Thymus (tissue), 11 donors: Measurements from ENCODE around the gene CHN2. TPM values are rescaled to one million over a fixed set of nuclear protein-coding genes. Genes with fewer than 3 reads are reported as not detected.

Experiments used
- DNase-seq, 9 donors: peaks; one replicate each; pipeline ENCODE4 v3.0.0-alpha.2; 2013; ENCODE audit warnings: low spot score in 9 of 9, low read depth in 6 of 9, missing footprints in 1 of 9
- H3K27ac ChIP-seq, 2 donors: one replicate each; pipeline ENCODE4 v1.5.1; 2013; ENCODE audit warnings: control low read depth in 1 of 2, low read depth in 1 of 2, low read length in 1 of 2, mild to moderate bottlenecking in 1 of 2, moderate library complexity in 1 of 2
- H3K27me3 ChIP-seq, 2 donors: one replicate each; pipeline ENCODE4 v1.5.1; 2013; ENCODE audit warnings: low read length in 1 of 2; ENCODE audit not compliant: control insufficient read depth in 2 of 2, insufficient read depth in 1 of 2
- H3K36me3 ChIP-seq, 2 donors: one replicate each; pipeline ENCODE4 v1.5.1; 2013; ENCODE audit warnings: low read length in 1 of 2, mild to moderate bottlenecking in 1 of 2, moderate library complexity in 1 of 2; ENCODE audit not compliant: control insufficient read depth in 2 of 2, insufficient read depth in 2 of 2
- H3K4me1 ChIP-seq, 2 donors: one replicate each; pipeline ENCODE4 v1.5.1; 2013; ENCODE audit warnings: low read length in 2 of 2; ENCODE audit not compliant: control insufficient read depth in 2 of 2, insufficient read depth in 2 of 2
- H3K4me3 ChIP-seq, 2 donors: one replicate each; pipeline ENCODE4 v1.5.1; 2013; ENCODE audit warnings: low read length in 2 of 2, control low read depth in 1 of 2, mild to moderate bottlenecking in 1 of 2
- H3K9me3 ChIP-seq, 2 donors: one replicate each; pipeline ENCODE4 v1.5.1; 2013; ENCODE audit warnings: low read length in 1 of 2, mild to moderate bottlenecking in 1 of 2; ENCODE audit not compliant: control insufficient read depth in 2 of 2, insufficient read depth in 1 of 2
- WGBS: extraction: QIAGEN DNeasy Blood & Tissue Kit; methylation state at CpG from one replicate; pipeline ENCODE4 v1.1.7; 2013; 5-methylcytosine and 5-hydroxymethylcytosine counted together
- polyA plus RNA-seq: library from polyadenylated mRNA; stranded (reverse); fragments of 200-250 nt; gene quantifications from one replicate; pipeline ENCODE4 v1.2.3, GENCODE V29; 2013
- total RNA-seq: library from RNA; stranded (reverse); fragments of 120-200 nt; gene quantifications from one replicate; pipeline ENCODE4 v1.2.4, GENCODE V29; 2013
- donor health status: healthy.

CHN2 gene
- total and polyA plus RNA-seq, 2 donors, result 5.9 to 6.5 TPM

DNA sequence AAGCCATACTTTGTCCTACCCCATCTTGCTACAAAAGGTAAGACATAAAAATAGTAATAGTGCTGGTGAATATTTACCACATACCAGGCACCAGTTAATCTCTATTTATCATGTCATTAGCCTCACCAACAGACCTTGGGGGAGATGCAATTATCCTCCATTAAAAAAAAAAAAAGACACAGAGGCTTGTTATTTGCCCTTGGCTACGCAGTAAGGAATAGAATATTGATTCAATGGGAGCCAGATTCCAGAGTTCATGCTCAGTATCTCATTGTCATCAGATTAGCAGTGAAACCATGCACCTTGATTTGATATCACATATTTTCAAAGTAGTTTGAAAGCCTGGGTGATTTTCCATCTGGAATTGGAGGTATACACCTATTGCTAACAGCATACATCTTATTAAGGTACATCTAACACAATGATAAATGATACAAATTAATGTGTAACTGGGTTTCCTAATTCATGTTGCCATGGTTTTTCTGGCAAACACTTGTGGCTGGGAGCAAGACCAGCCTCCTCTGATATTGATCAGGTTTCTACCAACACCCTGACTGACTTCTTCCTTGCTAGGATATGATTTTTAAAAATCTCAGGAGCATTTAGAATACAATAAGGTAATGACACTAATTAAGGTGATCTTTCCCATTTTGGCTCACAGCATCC lies 301.9 kb downstream of the CHN2 start:
- Histone ChIP-seq H3K36me3 (no peaks in the 10 kb centered on the region), H3K27me3 (no peaks in the 10 kb centered on the region), H3K9me3 (no peaks in the 10 kb centered on the region), H3K27ac (no peak overlapping the region), H3K4me1 (no peaks in the 10 kb centered on the region), H3K4me3 (no peak overlapping the region)
- DNase-seq, result no peak
- 97% methylated on average over 1 of the region's 1 CpG for WGBS

DNA sequence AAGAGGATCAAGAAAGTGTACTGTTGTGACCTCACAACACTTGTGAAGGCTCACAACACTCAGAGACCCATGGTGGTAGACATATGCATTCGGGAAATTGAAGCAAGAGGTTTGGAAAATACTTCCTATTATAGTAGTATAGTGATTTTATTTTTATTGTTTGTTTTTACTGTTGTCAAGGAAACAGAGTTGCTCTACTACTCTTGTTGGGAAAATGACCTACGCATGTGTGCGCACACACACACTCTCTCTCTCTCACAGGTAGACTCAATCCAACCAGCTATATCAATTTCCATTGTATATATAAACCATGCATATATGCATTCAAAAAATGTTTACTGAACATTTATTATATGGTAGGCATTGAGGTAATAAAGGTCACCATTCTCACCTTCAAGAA lies 305.4 kb downstream of the CHN2 start:
- H3K4me1 ChIP-seq, result no peaks in the 10 kb centered on the region
- WGBS, result 98% methylated on average over 3 of the region's 3 CpGs
- no peak overlapping the region for H3K27ac ChIP-seq
- H3K4me3 ChIP-seq, result no peak overlapping the region
- no peaks in the 10 kb centered on the region for H3K9me3 ChIP-seq
- no peaks in the 10 kb centered on the region for H3K36me3 ChIP-seq
- no peak for DNase-seq
- H3K27me3 ChIP-seq, result no peaks in the 10 kb centered on the region

DNA sequence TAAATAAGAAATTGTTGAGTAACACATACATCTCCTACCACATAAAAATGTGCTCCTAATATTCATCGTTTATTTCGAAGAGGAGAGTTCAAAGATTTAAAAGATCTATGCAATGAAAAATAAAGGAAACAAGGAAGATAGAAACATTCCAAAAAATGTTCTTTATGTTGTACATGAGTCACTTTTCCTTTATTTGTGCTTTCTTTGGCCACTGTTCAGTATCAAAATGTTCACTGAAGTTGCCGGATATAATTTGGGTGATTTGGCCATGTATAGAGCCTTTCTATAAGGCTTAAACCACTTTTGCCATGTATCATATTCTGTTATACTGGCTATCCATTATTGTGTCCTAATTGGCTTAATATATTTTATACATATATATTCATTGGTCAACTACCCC lies 306.1 kb downstream of the CHN2 start:
- H3K27ac ChIP-seq, result no peak overlapping the region
- no peak overlapping the region for H3K4me3 ChIP-seq
- H3K36me3 ChIP-seq, result no peaks in the 10 kb centered on the region
- 97% methylated on average over 3 of the region's 3 CpGs for WGBS
- no peaks in the 10 kb centered on the region for H3K27me3 ChIP-seq
- no peak for DNase-seq
- H3K9me3 ChIP-seq, result no peaks in the 10 kb centered on the region
- H3K4me1 ChIP-seq, result no peaks in the 10 kb centered on the region

DNA sequence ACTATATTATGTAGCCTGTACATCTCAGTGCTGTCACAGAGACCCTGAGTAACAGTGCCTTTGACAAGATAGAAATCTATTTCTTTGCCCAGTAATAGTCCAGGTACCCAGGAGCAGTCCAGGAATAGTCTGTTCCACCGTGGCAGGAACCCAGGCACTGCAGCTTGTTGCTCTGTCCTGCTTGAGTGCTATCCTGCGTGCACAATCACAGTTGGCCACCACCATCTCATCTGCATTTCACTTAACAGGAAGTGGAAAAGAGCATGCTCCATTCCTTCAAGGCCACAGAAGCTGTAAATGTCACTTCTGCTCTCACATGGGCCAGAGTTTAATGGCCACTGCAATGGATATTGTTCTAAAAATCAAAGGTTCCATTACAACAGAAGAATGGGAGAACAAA lies 307.6 kb downstream of the CHN2 start:
- H3K4me1 ChIP-seq, result no peaks in the 10 kb centered on the region
- no peaks in the 10 kb centered on the region for H3K9me3 ChIP-seq
- no peaks in the 10 kb centered on the region for H3K36me3 ChIP-seq
- no peak for DNase-seq
- 94% methylated on average over 2 of the region's 2 CpGs for WGBS
- H3K27me3 ChIP-seq, result no peaks in the 10 kb centered on the region
- no peak overlapping the region for H3K4me3 ChIP-seq
- no peak overlapping the region for H3K27ac ChIP-seq

DNA sequence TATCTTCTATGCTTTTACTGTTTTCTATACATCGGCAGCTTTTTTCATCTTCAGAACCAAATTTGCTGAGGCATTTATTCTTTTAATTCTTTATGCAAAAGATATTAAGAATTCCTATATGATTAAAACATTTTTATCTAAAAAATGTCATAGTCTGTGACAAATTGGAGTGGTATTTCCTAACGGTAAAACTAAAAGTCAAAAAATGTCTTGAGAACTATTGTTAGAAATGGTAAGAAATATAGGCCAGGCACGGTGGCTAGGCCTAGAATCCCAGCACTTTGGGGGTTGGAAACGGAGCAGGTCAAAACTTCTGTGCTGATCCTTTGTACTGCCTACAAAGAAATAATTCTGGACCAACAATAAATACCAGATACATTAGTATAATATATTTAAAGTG lies 311.4 kb downstream of the CHN2 start:
- Histone ChIP-seq H3K9me3 (peaks cover 0 to 3% of the 10 kb centered on the region in 2 donors), H3K27ac (no peak overlapping the region), H3K4me1 (no peaks in the 10 kb centered on the region), H3K27me3 (no peaks in the 10 kb centered on the region), H3K4me3 (no peak overlapping the region), H3K36me3 (no peaks in the 10 kb centered on the region)
- no peak for DNase-seq
- WGBS, result 98% methylated on average over 4 of the region's 4 CpGs

DNA sequence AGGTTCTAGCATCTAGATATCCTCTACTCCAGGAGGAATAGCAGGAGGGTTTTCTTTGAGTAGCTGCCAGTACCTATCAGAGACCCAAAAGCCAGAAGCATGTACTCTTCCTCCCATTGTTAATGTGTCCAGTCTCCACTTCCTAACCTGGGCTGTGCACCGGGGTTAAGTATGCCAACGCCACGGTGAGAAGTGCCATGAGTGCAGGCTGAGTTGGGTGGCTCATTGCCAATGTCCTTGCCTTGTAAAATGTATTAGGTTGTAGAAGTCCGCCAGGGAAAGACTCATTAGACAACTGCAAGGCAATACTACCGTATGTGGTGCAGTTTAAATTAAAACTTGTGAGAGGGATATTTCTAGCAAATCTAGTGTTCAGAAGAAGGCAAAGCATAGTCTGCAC lies 314.0 kb downstream of the CHN2 start:
- H3K27ac ChIP-seq, result no peak overlapping the region
- no peaks in the 10 kb centered on the region for H3K36me3 ChIP-seq
- H3K9me3 ChIP-seq, result peaks cover 0 to 3% of the 10 kb centered on the region in 2 donors
- no peaks in the 10 kb centered on the region for H3K4me1 ChIP-seq
- H3K27me3 ChIP-seq, result no peaks in the 10 kb centered on the region
- no peak for DNase-seq
- WGBS, result 94% methylated on average over 5 of the region's 5 CpGs
- no peak overlapping the region for H3K4me3 ChIP-seq

DNA sequence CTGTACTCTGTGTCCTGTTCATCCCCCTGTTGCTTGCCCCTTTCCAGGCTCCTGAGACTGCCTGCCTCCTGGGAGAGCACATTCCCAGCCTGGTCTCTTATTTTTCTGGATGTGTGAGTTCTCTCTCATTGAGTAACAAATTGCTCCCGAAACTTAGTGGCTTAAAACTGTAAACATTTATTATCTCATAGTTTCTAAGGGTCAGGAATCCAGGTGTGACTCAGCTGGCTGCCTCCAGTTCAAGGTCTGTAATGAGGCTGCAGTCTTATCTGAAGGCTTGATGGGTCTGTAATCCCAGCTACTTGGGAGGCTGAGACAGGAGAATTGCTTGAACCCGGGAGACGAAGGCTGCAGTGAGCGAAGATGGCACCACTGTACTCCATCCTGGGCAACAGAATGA lies 315.5 kb downstream of the CHN2 start:
- 98% methylated on average over 4 of the region's 4 CpGs for WGBS
- Histone ChIP-seq H3K36me3 (no peaks in the 10 kb centered on the region), H3K4me1 (no peaks in the 10 kb centered on the region), H3K27me3 (no peaks in the 10 kb centered on the region), H3K9me3 (peaks cover 0 to 3% of the 10 kb centered on the region in 2 donors), H3K27ac (no peak overlapping the region), H3K4me3 (no peak overlapping the region)
- DNase-seq, result no peak

DNA sequence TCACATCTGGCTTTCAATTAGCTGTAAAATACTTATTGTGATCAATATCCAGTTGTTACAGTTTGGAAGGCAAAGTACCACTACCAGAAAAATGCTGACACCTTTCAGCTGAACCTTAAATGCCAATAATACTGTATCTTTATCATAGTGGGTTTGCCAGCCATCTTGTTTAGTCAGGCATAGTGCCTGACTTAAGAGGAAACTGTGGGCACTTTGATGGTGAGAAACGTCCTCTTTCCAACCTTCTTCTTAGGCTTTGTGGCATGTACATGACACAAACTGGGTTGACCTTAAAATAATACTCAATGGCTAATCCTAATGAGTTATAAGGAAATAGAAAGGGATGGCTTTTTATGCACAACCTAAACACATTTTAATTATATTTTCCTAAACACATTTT lies 316.8 kb downstream of the CHN2 start:
- H3K36me3 ChIP-seq, result no peaks in the 10 kb centered on the region
- 2% methylated on average over 1 of the region's 1 CpG for WGBS

DNA sequence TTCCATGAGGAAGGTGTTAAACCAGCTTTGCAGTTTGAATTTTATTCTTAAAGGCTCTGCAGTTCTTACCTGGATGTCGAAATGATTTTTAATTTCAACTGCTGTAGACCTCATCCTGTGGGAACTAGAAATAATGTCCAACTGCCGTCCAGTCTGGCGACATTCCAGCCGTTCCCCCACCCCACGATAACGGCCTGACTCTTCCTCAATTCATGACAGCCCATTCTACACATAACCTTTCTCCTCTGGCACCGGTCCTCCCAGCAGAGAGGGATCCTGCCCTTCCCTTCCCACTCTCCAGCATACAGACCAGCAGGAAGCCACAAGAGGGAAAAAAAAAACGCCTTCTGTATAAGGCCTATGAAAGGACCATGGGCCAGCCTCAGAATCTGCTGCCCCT lies 317.3 kb downstream of the CHN2 start:
- Histone ChIP-seq H3K36me3 (no peaks in the 10 kb centered on the region), H3K27ac (no peak overlapping the region)
- WGBS, result 80% methylated on average over 8 of the region's 8 CpGs

More for the DNA sequence above, 316.8 kb downstream of the CHN2 start:
- Histone ChIP-seq H3K27ac (no peak overlapping the region), H3K9me3 (peaks cover 0 to 3% of the 10 kb centered on the region in 2 donors), H3K4me3 (no peak overlapping the region), H3K27me3 (no peaks in the 10 kb centered on the region), H3K4me1 (no peaks in the 10 kb centered on the region)
- peak in 7 of 9 donors; percentile 5 to 66 (median 15) for DNase-seq

More for the DNA sequence above, 317.3 kb downstream of the CHN2 start:
- Histone ChIP-seq H3K4me1 (no peaks in the 10 kb centered on the region), H3K4me3 (no peak overlapping the region), H3K27me3 (no peaks in the 10 kb centered on the region), H3K9me3 (peaks cover 0 to 3% of the 10 kb centered on the region in 2 donors)
- DNase-seq, result no peak
